Adrenal gland (tissue), 5 donors: Measurements from ENCODE around the gene CDK8.

Experiments
- CTCF ChIP-seq, 6 experiments: fragments of 450-650 bp in 4 of 6; fragments of 200-600 bp in 2 of 6; sonication (generic) in 1 of 6; IDR thresholded peaks; 1 replicate in 5 of 6; 2 replicates in 1 of 6; pipeline versions ENCODE4 v1.5.1 to v1.8.0; 2016 to 2021; ENCODE audit warnings: antibody characterized with exemption in 6 of 6, mild to moderate bottlenecking in 2 of 6, moderate library complexity in 1 of 6
- POLR2A ChIP-seq, 2 donors: fragments of 450-650 bp; IDR thresholded peaks; one replicate each; pipeline ENCODE4 v1.6.1; 2017; ENCODE audit warnings: antibody characterized with exemption in 2 of 2, mild to moderate bottlenecking in 2 of 2, moderate library complexity in 1 of 2
- donor health status: DM: no; HTN: no; CAD: no.

GRCh38 chr13:26249551-26249950, 4.4 kb upstream of the CDK8 start:
- TF ChIP-seq CTCF (IDR thresholded peaks at IDR 0.05) (no peak), POLR2A (IDR thresholded peaks at IDR 0.05) (no peak)
